GM12891 (cell line): Measurements from ENCODE around the gene CXXC5.

Experiments
- PAX5 ChIP-seq: IDR thresholded peaks from 2 replicates; pipeline ENCODE4 v1.6.1; 2011; ENCODE audit warnings: low read length, moderate library complexity, mild to moderate bottlenecking; ENCODE audit not compliant: insufficient read depth, severe bottlenecking
- POLR2A ChIP-seq: IDR thresholded peaks from 2 replicates; pipeline ENCODE4 v1.6.1; 2011; ENCODE audit warnings: low read depth, low read length, control low read depth
- POLR2AphosphoS5 ChIP-seq: IDR thresholded peaks from 2 replicates; pipeline ENCODE4 v1.6.1; 2011; ENCODE audit warnings: low read depth, low read length, control low read depth
- POU2F2 ChIP-seq: IDR thresholded peaks from 2 replicates; pipeline ENCODE4 v1.6.1; 2011; ENCODE audit warnings: low read depth, mild to moderate bottlenecking, control low read depth, low read length, moderate library complexity
- TAF1 ChIP-seq: IDR thresholded peaks from 2 replicates; pipeline ENCODE4 v1.6.1; 2011; ENCODE audit warnings: low read depth, low read length, control low read depth

DNA sequence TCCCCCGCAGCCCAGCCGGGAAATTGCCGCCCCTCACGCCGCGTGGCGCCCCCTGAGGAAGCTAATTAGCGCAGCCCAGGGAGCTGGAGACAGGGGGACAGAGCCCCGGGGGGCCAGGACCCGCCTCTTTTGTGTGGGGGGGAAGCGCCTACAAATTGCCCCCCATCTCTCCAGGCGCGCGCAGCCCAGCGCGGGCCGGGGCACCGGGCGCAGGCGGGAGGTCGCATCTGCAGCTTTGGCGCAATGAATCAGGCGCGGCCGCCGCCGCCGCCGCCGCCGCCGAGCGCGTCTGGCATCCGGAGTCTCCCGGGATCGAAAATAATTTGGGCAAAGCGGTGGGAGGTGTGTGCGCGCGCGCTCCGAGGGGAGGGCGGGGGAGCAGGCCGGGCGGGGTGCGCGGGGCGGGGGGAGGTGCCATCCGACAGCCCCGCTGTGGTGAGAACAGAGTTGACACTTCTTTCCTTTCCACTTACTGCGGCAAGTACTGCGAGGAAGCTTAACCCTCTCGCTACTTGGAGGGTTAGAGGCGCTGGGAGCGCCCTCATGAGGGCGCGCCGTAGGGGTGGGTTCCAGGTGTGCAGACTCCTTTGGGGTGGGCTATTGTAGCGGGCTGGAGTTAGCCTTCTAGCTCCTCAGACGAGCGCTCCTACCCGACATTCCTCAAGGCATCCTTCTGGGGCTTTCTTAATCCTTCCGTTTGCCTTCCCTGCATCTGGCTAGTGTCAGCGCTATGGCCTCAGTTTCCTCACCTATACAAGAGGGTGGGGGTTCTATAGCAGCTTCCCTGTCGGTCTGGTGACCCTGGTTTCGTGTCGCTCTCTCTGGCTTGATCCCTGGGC lies 63.1 kb downstream of the CXXC5 start:
- TF ChIP-seq TAF1 = no peak
- no peak for TF ChIP-seq POLR2AphosphoS5
- TF ChIP-seq POLR2A = no peak
- no peak for TF ChIP-seq POU2F2
- no peak for TF ChIP-seq PAX5
